Measurements from ENCODE around the gene GLTPD2.

- TF ChIP-seq CTCF (conservative IDR thresholded peaks at IDR 0.05) (no peak), ZFX (IDR thresholded peaks at IDR 0.05) (no peak)
Measured at GRCh38 chr17:4834681-4835020, 45.9 kb downstream of the GLTPD2 start.

Measured in C4-2B (cell line).